ENCODE data around the gene DDTL.
A peak's percentile ranks its signal among the peaks of the same experiment; 100 is the strongest.
"Not testable (repeated sequence)": the region's sequence is repeated elsewhere in the genome, so short reads cannot be mapped to it uniquely, and the experiment has no call there.

The DDTL gene

GRCh38 chr22:23970201-23970641 is 3.5 kb downstream of the DDTL start:
- TF ChIP-seq, protein P1, sequence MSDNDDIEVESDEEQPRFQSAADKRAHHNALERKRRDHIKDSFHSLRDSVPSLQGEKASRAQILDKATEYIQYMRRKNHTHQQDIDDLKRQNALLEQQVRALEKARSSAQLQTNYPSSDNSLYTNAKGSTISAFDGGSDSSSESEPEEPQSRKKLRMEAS (IDR thresholded peaks at IDR 0.05; ENCODE audit: low read depth, low read length): no peak
- TF ChIP-seq POLR2A (IDR thresholded peaks at IDR 0.05; ENCODE audit: extremely low read depth, insufficient read length): no peak
- TF ChIP-seq, protein P2, sequence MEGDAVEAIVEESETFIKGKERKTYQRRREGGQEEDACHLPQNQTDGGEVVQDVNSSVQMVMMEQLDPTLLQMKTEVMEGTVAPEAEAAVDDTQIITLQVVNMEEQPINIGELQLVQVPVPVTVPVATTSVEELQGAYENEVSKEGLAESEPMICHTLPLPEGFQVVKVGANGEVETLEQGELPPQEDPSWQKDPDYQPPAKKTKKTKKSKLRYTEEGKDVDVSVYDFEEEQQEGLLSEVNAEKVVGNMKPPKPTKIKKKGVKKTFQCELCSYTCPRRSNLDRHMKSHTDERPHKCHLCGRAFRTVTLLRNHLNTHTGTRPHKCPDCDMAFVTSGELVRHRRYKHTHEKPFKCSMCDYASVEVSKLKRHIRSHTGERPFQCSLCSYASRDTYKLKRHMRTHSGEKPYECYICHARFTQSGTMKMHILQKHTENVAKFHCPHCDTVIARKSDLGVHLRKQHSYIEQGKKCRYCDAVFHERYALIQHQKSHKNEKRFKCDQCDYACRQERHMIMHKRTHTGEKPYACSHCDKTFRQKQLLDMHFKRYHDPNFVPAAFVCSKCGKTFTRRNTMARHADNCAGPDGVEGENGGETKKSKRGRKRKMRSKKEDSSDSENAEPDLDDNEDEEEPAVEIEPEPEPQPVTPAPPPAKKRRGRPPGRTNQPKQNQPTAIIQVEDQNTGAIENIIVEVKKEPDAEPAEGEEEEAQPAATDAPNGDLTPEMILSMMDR (IDR thresholded peaks at IDR 0.05; ENCODE audit: low read depth, low read length): no peak
- TF ChIP-seq MYC (IDR thresholded peaks at IDR 0.05; ENCODE audit: low read depth, low read length): no peak
- no peak for DNase-seq (ENCODE audit: low read depth)
- H3K4me3 ChIP-seq (ENCODE audit: low read depth, low read length): no peak overlapping the region

GRCh38 chr22:23970816-23971486 is 4.3 kb downstream of the DDTL start:
- DNase-seq (ENCODE audit: low read depth): peak; percentile 10
- TF ChIP-seq POLR2A (IDR thresholded peaks at IDR 0.05; ENCODE audit: extremely low read depth, insufficient read length) (no peak), MYC (IDR thresholded peaks at IDR 0.05; ENCODE audit: low read depth, low read length) (no peak)
- TF ChIP-seq, protein P2 (IDR thresholded peaks at IDR 0.05; ENCODE audit: low read depth, low read length): no peak
- TF ChIP-seq, protein P1 (IDR thresholded peaks at IDR 0.05; ENCODE audit: low read depth, low read length): no peak
- no peak overlapping the region for H3K4me3 ChIP-seq (ENCODE audit: low read depth, low read length)

DNA sequence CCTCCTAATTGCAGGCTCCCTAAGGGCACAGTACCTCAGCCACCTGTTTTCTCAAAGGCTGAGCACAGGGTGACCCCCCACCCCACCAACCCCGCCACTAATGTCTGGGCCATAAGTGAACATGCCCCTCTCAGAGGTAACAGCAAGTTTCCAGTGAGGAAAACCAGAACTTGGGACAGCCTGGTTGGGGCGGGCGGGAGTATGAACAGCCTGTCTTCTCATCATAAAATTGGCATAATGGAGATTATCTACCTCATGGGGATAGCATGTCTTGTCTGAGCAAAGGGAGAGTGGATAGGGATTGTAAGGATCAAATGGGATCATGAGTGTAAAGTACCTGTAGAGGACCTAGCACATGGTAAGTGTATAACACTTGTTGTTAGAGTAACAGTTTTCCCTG is 5.2 kb downstream of the DDTL start:
- DNase-seq (ENCODE audit: low read depth); H3K4me3 ChIP-seq (ENCODE audit: low read depth, low read length): not testable (repeated sequence)

- H3K4me3 ChIP-seq (ENCODE audit: low read depth, low read length); DNase-seq (ENCODE audit: low read depth): not testable (repeated sequence)
These were observed 7.7 kb downstream of the DDTL start, which contains the start of gene DDT for GRCh38 chr22:23974345-23974744. TSS of gene DDT (minus strand) at chr22:23974441. CDS start at chr22:23974414, 27 bp downstream.

DNA sequence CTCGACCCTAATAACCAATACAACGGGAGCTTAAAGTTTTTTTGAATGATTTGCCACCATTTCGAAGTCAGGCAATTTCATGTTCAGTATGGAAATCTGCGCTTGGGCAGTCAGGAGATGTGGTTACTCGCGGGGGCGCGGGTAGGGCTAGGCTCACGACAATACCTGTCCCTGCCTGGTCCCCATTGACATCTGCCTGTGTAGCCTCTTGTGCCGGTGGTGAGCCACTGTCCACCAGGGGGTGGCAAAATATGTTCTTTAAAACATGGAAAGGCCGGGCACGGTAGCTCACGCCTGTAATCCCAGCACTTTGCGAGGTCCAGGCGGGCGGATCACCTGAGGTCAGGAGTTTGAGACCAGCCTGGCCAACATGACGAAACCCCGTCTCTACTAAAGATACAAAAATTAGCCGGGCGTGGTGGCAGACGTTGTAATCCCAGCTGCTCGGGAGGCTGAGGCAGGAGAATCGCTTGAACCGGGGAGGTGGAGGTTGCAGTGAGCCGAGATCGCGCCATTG is 8.2 kb downstream of the DDTL start:
- H3K4me3 ChIP-seq (ENCODE audit: low read depth, low read length); DNase-seq (ENCODE audit: low read depth): not testable (repeated sequence)

DNA sequence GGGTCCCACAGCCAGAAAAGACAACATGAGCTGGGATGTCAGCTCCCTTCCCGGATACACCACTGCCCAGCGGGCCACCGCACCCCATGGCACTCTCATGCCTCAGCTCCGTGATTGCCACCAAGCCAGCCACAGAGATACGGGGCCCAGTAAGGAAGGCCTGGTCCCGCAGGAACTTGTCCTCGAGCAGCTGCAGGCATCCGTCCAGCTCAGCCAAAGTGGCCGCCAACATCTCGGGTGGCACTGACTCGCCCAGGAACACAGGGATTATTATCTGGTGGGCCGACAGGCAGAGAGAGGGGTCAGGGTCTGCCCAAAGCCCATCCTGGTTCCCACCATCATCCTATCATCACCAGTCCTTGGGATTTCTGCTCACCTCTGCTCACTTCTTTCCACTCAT is 10.6 kb downstream of the DDTL start:
- DNase-seq (ENCODE audit: low read depth); H3K4me3 ChIP-seq (ENCODE audit: low read depth, low read length): not testable (repeated sequence)

DNA sequence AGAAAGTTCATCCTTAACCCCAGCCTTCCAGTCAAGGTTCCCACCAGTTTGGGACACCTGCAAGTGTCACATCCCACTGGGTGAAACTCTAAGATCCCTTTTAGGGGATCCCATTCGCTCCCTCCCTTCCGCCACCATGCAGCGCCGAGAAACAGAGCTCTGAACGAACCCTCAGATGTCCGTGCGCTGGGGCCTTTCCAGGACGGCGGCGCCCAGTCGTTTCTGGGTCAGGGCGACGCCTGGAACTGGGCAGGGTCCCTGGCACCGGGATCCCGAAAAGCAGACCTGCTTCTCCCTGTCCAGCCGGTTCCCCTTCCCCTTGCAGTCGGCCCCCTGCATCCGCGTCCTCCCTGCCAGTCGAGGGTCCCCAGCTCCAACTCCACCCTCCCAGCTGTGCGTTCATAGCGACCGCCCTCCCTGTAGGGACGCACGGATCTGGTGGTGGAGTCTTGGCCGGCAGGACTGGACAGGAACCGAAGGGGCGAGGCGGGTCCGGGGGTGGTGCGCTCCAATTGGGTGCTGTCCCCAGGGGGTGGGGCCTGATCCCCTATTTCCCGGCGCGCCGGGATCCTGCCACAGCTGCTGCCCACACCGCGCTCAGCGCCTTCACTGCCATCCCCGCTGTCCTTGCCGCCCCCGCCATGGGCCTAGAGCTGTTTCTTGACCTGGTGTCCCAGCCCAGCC is 13.0 kb downstream of the DDTL start, which contains the start of gene GSTT2:
GSTT2 (plus strand) TSS at position 578 of the 684 bp plus-strand sequence.
- not testable (repeated sequence) for H3K4me3 ChIP-seq (ENCODE audit: low read depth, low read length); DNase-seq (ENCODE audit: low read depth)

DNA sequence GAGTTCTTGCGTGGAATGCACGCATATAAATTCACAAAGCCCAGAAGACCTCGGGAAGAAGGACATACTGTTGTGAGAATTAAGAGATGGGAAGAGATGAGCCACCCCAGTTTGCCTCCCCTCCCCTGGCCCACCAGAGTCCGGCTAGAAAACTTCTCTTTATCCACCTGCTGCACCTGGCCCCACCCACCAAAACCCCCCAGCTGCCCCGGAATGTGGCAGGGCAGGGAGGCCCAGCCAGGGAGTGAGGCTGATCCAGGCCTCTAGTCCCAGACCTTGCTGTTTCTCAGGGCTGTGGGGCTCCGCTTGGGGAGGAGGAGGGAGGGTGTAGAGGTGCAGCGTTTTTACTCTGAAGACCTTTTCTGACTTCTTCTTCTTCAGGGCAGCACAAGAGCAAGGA is 13.9 kb downstream of the DDTL start:
- H3K4me3 ChIP-seq (ENCODE audit: low read depth, low read length); DNase-seq (ENCODE audit: low read depth): not testable (repeated sequence)

- TF ChIP-seq POLR2A (IDR thresholded peaks at IDR 0.05; ENCODE audit: extremely low read depth, insufficient read length): no peak
- TF ChIP-seq, protein P1 (IDR thresholded peaks at IDR 0.05; ENCODE audit: low read depth, low read length): peak; percentile 57; the same call in 1 of the 2 replicates
- TF ChIP-seq, protein P2 (IDR thresholded peaks at IDR 0.05; ENCODE audit: low read depth, low read length): peak; percentile 63
- no peak overlapping the region for H3K4me3 ChIP-seq (ENCODE audit: low read depth, low read length)
- peak; percentile 63 for DNase-seq (ENCODE audit: low read depth)
These were observed 17.7 kb downstream of the DDTL start for GRCh38 chr22:23984430-23984829.

DNA sequence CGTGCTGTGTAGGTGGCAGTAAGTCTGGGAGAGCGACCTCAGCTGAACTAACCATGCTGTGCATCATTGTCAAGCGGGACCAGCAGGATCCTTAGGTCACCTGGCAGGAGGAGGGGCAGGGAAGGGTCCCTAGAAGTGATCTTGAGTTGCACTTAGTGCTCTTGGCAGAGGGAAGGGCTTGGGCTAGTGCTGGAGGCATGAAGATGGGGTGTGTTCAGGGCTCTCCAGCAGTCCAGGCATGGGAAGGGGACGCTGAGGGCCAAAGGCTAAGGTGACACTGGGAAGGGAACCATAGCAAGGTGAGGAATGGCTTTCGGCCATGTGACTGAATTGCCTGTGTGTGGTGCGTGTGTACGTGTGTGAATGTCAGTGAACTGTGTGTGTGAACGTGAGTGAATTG is 19.4 kb downstream of the DDTL start:
- not testable (repeated sequence) for DNase-seq (ENCODE audit: low read depth); H3K4me3 ChIP-seq (ENCODE audit: low read depth, low read length)

DNA sequence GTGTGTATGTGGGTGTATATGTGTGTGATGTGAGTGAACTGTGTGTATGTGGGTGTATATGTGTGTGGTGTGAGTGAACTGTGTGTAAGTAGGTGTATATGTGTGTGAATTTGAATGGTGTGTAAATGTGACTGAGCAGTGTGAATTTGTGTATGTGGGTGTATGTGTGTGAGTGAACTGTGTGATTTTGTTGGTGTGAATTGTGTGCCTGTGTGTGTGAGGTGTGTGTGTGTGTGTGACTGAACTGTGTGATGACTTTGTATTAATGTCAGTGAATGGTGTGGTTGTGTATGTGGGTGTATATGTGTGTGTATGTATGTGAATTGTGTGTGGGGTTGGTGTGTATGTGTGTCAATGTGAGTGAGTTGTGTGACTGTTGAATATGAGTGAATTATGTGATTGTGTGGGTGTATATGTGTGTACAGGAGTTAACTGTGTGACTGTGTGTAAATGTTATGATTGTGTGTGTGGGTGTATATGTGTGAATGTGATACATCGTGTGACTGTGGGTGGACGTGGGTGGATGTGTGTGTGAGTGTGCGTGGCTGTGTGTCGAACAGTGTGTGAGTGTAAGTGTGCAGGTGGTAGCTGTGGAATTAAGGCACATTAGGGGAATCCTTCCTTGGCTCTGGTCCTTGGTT is 20.0 kb downstream of the DDTL start:
- not testable (repeated sequence) for DNase-seq (ENCODE audit: low read depth); H3K4me3 ChIP-seq (ENCODE audit: low read depth, low read length)

DNA sequence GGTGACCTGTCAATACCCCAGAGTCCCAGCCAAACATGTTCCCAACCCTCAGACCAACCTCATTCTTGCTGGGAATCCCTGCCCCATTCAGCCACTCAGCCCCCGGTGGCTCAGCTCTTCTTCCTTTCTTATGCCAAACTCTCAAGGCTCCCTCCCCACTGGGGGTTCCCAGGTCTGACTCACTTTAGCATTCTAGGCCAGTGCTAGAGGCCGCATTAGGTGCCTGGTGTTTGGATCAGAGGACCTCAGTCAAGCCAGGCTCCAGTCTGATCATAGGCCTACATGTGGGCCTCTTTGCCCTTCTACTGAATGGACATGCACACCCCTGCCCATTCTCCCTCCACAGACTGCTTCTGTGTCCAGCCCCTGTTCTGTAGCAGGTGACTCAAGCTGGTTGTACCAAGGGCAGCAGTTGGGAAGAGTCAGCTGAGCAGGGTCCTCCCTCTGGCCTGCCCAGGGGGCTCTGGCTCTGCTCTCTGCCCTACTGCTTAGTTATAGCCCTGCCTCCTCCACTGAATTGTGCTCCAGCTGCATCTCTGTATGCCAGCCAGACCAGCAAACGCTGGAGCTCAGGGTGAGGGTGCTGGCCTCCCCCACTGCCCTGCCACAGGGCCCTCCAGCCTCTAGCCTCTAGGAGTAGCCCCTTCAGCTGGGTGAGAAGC is 23.0 kb downstream of the DDTL start:
- not testable (repeated sequence) for DNase-seq (ENCODE audit: low read depth); H3K4me3 ChIP-seq (ENCODE audit: low read depth, low read length)

Data from NB4 (cell line).